Germinal center (tissue), 1 donor: ENCODE measurements around the gene MAD1L1.
A peak's percentile ranks its signal among the peaks of the same experiment; 100 is the strongest.
"Not testable (repeated sequence)": the region's sequence is repeated elsewhere in the genome, so short reads cannot be mapped to it uniquely, and the experiment has no call there.

Experiments used
- DNase-seq: peaks from one replicate; pipeline ENCODE4 v3.0.0; 2012; ENCODE audit warnings: mixed read lengths, low spot score

The MAD1L1 gene

DNA sequence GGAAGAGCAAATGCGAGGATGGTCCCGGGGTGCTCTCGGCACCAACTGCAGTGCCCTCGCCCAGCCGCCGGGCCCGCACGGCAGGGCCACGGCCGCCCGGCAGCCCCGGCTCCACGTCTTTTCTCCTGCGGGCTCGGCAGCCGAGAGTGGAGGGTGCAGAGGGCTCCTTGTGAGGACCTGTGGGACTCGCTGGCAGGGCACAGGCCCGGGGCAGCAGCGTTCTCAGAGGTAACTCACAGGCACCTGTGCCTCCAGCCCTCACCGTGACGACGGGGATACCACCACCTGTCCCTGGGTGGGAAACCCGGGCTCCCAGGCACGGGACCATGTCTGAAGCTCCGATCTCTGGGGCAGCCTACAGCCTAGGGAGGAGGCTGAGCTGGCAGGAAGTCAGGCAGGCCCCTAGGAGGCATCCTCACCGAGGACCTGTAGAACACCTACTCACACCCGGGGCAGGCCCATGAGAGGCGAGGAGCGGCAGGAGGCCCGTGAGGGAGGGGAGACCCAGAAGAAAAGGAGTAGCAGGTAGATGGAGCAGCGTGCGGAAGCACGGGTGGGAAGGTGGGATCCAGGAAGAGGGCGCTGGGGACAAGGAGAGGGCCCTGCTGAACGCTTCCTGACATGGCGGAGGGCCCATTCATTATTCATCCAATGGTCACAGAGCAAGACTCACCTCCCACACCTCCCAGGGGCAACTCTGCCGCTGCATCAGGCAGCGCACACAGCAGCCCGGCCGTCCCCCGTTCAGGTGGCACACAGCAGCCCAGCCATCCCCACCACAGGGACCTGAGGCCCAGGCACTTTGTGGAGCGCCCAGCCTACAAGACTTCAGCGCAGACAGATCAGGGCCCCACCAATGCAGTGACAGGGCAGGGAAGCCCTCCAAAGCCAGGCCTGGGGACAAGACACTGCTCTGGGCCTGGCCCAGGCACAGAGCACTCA is 244.9 kb downstream of the MAD1L1 start:
- DNase-seq = no peak

GRCh38 chr7:1987084-1987535 is 245.6 kb downstream of the MAD1L1 start:
- no peak for DNase-seq

DNA sequence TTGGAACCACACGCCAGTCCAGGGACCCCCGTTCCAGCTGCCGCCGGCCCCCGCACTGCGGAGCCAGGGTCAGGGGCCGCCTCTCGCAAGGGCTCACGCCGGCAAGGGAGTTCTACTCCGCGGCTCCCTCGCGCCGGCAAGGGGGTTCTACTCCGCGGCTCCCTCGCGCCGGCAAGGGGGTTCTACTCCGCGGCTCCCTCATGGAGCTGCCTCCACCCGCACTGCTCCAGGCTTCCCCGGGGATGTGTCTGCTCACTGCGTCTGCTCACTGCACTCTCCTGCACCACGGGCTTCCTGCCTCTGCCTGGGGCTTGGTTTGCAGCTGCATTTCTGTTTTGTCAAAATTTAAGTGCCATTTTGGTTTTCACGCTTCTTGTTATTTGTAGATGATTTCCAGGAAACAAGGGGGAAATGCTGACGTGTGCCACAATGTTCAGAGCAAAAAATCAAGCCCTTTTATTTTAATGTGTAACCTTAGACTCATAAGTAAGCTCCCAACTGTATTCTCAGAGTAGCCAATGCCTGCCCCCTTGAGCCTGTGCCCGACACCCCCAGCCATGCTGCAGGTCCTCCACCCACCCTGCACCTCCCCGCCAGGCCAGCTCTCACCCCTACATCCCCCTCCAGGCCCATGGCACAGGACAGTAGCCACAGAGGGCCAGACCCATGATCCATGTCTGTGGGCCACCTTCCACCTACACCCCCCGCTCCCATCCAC is 246.2 kb downstream of the MAD1L1 start:
- no peak for DNase-seq

GRCh38 chr7:1985936-1986335 is 246.8 kb downstream of the MAD1L1 start:
- DNase-seq = no peak

DNA sequence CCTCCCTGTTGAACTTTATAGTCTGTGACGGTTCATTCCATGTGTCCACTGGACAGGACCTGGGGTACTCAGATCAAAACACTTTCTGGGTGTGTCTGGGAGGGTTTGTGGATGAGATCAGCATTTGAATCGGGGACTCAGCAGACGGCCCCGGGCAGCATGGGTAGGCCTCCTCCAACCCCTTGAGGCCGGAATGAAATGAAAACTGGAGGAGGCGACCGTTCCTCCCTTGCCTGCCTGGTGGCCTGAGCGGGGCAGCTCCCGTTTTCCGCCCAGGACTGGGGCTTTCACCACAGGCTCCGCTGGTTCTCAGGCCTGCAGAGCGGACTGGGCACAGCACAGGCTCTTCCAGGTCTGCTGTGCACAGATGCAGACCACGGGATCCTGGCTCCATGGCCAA is 247.7 kb downstream of the MAD1L1 start:
- DNase-seq = no peak

GRCh38 chr7:1981878-1982230 is 250.9 kb downstream of the MAD1L1 start:
- no peak for DNase-seq

GRCh38 chr7:1981201-1981877 is 251.4 kb downstream of the MAD1L1 start:
- no peak for DNase-seq

DNA sequence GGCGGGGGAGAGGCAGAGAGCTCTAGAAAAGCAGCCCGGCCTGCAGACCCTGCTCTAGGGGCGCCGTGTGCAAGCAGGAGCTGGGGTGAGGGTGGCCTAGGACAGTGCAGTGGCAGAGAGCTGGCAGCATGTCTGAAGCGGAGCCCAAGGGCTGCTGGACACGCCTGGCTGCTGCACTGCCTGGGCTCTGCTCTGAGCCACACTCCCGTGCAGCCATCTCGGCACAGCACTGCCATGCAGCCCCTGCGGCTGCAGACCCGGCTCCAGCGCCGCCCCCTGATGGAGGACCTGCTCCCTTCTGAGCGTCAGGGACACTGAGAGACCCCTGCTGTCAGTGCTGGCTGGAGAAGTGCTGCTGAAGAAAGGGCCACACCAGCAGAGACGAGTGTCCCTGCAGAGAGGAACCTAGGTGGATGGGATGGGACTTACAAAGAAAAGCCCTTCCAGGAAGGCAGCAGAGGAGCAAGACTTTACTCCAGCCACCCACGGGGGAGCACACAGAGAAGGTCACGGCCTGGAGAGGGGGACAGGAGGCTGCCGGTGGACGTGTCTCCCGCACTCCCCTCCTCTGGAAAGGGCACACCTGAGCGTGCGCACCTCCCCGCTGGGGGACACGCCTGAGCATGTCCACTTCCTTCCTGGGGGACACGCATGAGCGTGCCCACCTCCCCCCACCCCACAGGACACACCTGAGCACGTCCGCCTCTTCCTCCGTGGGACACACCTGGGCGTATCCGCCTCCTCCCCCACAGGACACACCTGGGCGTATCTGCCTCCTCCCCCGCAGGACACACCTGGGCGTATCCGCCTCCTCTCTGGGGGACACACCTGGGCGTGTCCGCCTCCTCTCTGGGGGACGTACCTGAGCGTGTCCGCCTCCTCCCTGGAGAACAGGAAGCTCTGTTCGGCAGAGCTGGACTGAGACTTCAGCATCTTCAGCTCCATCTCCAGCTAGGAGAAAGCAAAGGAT is 252.9 kb downstream of the MAD1L1 start:
- peak; percentile 92 for DNase-seq

DNA sequence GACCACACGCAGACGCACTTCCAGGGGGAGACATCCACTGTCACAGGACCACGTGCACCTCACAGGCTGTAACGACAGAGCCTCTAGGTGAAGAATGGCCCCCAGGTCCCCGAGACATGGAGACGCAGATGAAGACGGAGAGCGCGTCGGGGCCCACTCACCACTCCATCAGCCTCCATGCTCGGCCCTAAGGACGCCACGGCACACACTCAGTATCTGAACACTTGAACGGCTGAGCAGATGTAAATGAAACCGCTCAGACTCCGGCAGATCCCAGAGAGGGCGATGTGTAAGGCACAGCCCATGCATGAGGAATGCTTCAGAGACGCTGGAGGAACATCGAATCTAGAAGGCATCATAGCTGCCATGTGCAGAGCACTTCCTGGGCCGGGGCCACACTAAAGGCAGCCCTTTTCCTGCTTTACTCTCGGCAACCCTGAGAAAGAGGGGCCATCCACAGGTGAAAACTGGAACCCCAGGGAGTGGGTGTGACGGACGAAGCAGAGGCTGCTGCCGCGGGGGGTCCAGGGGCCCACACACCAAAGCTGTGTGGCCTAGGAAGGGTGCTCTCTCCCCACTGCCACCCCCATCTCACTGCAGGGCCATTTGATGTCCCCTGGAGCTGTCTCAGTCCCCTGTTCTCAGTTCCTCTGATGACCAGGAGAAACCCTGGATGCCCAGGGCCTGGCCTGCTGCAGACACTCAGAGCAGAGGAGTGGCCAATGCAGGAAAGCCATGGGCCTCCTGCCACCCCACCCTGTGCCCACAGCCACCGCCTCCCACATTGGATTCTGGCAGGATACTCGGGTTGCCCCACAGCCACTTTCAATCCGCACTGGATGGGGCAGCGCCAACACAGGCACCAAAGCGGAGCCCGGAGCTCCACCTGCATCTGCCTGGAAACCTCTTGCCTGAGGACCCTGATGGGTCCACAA is 253.8 kb downstream of the MAD1L1 start:
- no peak for DNase-seq

DNA sequence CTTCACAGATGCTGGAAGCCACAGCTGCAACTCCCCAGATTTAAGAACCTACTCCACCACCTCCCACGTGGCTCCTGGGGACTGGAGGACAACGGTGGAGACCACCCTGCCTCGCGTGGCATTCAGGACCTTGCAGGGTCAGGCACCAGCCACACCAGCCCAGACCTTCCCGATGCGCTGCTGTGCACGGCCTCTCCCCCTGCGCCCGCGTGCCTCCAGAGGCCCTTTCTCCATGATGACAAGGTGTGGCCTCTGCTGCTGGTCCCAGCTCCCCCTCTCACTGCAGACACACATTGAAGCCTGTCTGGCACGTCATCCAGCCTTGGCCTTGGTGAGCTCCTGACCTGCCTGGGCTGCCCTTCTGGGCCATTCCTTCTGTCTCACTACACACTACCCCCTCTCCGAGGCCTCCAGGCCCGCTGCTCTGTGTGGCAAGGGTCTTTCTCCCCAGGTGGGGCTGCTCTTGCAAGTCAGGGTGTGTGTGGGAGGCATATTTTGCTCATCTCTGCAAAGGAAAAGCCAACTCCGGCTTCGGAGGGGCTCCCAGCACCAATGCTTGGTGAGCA is 254.8 kb downstream of the MAD1L1 start:
- DNase-seq = no peak

DNA sequence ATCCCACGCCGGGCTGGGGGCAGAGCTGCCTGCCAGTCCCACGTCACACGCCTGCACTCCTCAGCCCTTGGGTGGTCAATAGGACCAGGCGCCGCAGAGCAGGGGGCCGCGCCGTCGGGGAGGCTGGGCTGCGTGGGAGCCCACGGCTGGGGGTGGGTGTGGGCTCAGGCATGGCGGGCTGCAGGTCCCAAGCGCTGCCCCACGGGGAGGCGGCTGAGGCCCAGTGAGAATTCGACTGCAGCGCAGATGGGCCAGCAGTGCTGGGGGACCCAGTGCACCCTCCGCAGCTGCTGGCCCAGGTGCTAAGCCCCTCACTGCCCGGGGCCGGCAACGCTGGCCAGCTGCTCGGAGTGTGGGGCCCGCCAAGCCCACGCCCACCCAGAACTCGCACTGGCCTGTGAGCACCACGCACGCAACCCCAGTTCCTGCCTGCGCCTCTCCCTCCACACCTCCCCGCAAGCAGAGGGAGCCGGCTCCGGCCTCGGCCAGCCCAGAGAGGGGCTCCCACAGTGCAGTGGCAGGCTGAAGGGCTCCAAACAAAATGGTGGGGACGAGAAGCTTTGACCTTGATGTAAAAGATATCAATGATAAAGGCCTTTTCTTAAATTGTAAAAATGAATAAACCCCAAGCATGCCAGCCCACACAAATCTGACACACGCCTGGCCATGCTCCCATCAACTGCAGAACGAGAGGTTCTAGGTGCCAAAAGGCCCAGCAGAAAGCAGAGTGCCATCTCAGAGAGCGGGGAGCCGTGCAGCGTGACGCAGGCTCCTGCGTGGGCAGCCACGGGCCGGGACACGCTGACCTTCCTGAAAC is 255.5 kb downstream of the MAD1L1 start:
- no peak for DNase-seq

DNA sequence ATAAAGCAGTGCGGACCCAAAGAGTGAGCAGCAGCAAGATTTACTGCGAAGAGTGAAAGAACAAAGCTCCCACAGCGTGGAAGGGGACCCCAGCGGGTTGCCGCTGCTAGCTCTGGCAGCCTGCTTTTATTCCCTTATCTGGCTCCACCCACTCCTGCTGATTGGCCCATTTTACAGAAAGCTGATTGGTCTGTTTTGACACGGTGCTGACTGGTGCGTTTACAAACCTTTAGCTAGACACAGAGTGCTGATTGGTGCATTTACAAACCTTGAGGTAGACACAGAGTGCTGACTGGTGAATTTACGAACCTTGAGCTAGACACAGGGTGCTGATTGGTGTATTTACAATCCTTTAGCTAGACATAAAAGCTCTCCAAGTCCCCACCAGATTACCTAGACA is 256.2 kb downstream of the MAD1L1 start:
- DNase-seq = not testable (repeated sequence)

DNA sequence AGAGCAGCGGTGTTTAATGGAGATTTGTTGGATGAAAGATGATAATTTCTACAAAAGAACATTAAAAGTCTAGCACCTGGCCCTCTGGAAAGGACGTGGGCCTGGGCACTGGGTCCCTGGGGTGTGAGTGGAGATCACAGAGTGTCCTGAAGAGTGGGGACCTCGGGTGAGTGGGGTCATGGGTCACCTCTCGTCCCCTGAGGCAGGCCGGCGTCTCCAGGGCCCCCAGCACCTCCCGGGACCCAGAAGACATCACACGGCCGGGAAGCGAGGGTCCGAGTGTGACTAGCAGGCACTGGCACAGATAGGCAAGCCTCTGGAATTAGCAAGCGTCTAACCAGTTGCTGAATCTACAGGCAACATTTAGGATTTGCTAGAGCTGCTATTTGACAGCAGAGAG is 257.2 kb downstream of the MAD1L1 start:
- DNase-seq = no peak

DNA sequence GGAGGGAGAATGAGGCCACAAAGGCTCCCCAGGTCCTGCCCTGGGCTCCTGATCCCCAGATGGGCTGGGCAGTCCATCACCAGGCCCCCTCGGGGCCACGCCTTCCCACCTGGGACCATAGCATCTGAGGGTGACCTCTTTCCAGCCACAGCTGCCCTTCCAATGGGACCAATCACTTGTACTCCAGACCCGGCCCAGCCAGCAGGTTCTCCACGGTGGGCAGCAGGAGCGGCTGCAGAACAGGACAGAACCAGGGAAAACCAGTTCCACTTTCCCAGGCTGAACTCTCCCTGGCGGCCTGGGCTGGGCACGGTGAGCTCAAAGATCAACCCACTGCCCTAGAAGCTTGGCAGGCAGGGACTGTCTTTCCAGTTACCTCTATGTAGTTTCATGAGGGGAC is 257.6 kb downstream of the MAD1L1 start:
- DNase-seq = no peak

DNA sequence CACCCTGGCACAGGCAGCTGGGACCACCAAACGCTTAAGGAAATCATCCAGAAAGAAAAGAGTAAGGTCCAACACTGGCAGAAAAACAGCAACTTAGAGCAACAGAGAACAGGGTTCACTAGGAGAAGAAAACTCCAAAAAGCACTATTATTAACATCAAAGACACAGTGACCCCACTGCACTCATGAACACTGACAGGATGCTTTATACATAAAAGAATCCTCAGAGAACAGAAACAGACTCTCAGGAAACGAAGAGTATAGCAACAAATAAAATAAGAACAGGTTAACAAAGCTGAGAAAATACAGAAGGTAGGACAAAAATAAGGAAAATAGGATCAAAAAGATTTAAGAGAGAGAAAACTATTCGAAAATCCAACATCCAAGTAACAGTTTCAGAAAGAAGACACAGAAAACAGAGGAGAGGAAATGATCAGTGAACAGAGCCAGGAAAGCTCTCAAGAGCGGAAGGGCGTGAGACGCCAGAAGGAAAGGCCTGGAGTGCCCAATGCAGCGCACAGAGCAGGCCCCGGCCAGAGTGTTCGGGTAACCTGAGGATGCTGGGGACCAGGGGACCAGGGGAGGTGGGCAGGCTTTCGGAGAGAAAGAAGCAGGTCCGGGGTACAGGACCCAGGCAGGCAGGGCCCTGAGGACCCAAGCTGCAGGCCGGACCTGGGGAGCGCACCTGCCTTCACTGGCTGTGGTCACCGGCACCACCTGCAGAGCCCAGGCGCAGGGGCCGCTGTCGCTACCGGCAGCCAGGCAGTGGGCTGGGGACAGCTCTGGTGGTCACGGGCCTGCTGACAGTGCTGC is 258.2 kb downstream of the MAD1L1 start:
- DNase-seq = no peak

- DNase-seq = no peak
These were observed 259.2 kb downstream of the MAD1L1 start for GRCh38 chr7:1973321-1974251.

DNA sequence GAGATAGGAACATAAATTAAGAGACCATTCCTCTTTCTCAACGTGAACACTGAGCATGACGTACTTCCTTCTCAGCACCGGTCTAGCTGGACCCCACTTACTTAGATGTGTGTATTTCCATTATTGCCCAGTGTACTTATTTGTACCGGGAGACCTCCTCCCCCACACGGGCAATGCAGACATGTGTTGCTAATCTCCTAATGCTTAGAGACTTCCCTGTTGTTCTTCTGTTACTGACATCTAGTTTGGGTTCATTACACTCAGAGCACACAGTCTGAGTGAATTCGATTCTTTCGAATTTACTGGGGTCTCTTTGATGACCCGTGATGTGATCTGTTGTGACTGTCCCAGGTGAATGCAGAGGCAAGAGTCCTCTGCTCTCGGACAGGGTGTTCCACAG is 260.0 kb downstream of the MAD1L1 start:
- DNase-seq = no peak
